Breast epithelium (tissue), 4 donors: ENCODE measurements around the gene TIGD4. TPM values are rescaled to one million over a fixed set of nuclear protein-coding genes. Genes with fewer than 3 reads are reported as not detected.

Experiments
- DNase-seq, 2 donors: peaks; one replicate each; pipeline ENCODE4 v3.0.0-alpha.2; 2019; ENCODE audit warnings: low spot score in 2 of 2
- H3K27ac ChIP-seq, 2 donors: fragments of 200-600 bp; sonication (generic) in 1 of 2; one replicate each; pipeline ENCODE4 v1.5.1; 2016 to 2019; ENCODE audit warnings: mild to moderate bottlenecking in 1 of 2
- H3K27me3 ChIP-seq, 2 donors: fragments of 200-600 bp; sonication (generic) in 1 of 2; one replicate each; pipeline versions ENCODE4 v1.5.1 to v1.6.0; 2017 to 2019; ENCODE audit warnings: control low read depth in 1 of 2, mild to moderate bottlenecking in 1 of 2
- H3K36me3 ChIP-seq: fragments of 200-600 bp; one replicate; pipeline ENCODE4 v1.5.1; 2019
- H3K4me1 ChIP-seq, 2 donors: fragments of 200-600 bp; sonication (generic); one replicate each; pipeline ENCODE4 v1.5.1; 2016 to 2019; ENCODE audit warnings: control low read depth in 1 of 2
- H3K4me3 ChIP-seq, 3 donors: fragments of 200-600 bp; sonication (generic); 1 replicate in 2 of 3; 2 replicates in 1 of 3; pipeline ENCODE4 v1.5.1; 2016 to 2019; ENCODE audit warnings: mild to moderate bottlenecking in 3 of 3, moderate library complexity in 2 of 3
- H3K9me3 ChIP-seq, 2 donors: fragments of 200-600 bp; sonication (generic) in 1 of 2; one replicate each; pipeline ENCODE4 v1.5.1; 2016 to 2019; ENCODE audit warnings: control low read depth in 1 of 2
- POLR2A ChIP-seq: fragments of 450-650 bp; IDR thresholded peaks from one replicate; pipeline ENCODE4 v1.6.1; 2016; ENCODE audit warnings: antibody characterized with exemption, mild to moderate bottlenecking, moderate library complexity
- POLR2AphosphoS5 ChIP-seq, 3 donors: sonication (generic); formaldehyde crosslinking; IDR thresholded peaks; one replicate each; pipeline ENCODE4 v1.6.1; 2017; ENCODE audit warnings: antibody characterized with exemption in 3 of 3
- intact Hi-C: fragments of 100-400 bp; cut with DNase I; formaldehyde crosslinking; loops from one replicate; pipeline ENCODE4 v1.15.1; 2023; ENCODE audit warnings: low total_unique reads
- total RNA-seq, 3 donors: library from RNA; depleted of rRNA; stranded (reverse); fragments of >200 nt; gene quantifications; one replicate each; pipeline ENCODE4 v1.1.0, GENCODE V29; 2016
- TF ChIP-seq, protein P1 (sequence below), 3 donors: fragments of 450-650 bp; IDR thresholded peaks; one replicate each; pipeline ENCODE4 v1.5.1; 2016 to 2017; ENCODE audit warnings: antibody characterized with exemption in 3 of 3, mild to moderate bottlenecking in 3 of 3, moderate library complexity in 3 of 3

The TIGD4 gene
- total RNA-seq, 3 donors from 2014 or later = 0.16 to 1.6 (median 0.66) TPM

DNA sequence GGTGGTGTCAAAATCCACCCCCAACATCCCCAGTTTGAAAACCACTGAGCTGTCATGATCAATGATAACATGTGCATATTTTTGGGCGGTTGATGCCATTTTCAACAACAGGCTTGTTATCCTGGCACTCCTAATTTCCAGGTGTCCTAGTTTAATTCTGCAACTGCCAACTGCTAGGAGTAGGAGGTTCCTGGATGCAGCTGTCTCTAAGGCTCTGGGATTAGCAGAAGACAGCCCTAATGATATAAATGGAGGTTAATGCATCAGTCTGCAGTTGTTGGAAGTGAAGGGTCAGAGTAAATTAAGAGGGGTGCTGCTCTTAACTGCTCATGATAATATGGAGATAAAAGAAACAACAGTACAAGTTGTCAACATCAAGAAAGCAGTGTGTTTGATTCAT is 24.0 kb upstream of the TIGD4 start:
- TF ChIP-seq POLR2A = no peak
- TF ChIP-seq POLR2AphosphoS5 (IDR thresholded peaks at IDR 0.05) = no peak
- TF ChIP-seq, protein P1, sequence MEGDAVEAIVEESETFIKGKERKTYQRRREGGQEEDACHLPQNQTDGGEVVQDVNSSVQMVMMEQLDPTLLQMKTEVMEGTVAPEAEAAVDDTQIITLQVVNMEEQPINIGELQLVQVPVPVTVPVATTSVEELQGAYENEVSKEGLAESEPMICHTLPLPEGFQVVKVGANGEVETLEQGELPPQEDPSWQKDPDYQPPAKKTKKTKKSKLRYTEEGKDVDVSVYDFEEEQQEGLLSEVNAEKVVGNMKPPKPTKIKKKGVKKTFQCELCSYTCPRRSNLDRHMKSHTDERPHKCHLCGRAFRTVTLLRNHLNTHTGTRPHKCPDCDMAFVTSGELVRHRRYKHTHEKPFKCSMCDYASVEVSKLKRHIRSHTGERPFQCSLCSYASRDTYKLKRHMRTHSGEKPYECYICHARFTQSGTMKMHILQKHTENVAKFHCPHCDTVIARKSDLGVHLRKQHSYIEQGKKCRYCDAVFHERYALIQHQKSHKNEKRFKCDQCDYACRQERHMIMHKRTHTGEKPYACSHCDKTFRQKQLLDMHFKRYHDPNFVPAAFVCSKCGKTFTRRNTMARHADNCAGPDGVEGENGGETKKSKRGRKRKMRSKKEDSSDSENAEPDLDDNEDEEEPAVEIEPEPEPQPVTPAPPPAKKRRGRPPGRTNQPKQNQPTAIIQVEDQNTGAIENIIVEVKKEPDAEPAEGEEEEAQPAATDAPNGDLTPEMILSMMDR (IDR thresholded peaks at IDR 0.05) = no peak
- Histone ChIP-seq H3K36me3 (no peaks in the 10 kb centered on the region), H3K4me3 (no peak overlapping the region), H3K27me3 (no peaks in the 10 kb centered on the region), H3K9me3 (no peaks in the 10 kb centered on the region), H3K4me1 (no peaks in the 10 kb centered on the region), H3K27ac (no peak overlapping the region)
- intact Hi-C loops = no loop called here
- no peak for DNase-seq

DNA sequence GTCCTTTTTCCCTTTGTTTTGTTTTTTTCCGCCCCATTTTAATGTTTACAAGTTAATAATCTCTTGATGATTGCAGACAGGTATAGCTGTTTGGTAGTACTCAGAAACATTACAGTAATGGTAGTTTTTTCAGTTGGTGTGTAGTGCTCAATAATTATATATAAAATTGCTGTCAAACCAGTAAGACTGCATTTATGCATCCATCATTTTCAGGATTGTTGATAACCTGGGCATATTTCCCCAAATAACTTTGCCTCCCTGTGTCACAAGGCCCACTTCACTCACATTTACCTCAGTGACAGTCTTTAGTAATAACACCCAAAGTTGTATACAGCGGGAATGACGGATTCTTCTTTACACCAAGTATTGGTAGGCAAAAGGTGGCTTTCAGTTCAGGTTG is 16.4 kb upstream of the TIGD4 start:
- Histone ChIP-seq H3K27me3 (no peaks in the 10 kb centered on the region), H3K36me3 (no peaks in the 10 kb centered on the region), H3K4me1 (no peaks in the 10 kb centered on the region), H3K4me3 (no peak overlapping the region), H3K9me3 (no peaks in the 10 kb centered on the region), H3K27ac (no peak overlapping the region)
- TF ChIP-seq, protein P1 (IDR thresholded peaks at IDR 0.05) = no peak
- TF ChIP-seq POLR2A = no peak
- TF ChIP-seq POLR2AphosphoS5 (IDR thresholded peaks at IDR 0.05) = no peak
- no peak for DNase-seq
- intact Hi-C loops = no loop called here

DNA sequence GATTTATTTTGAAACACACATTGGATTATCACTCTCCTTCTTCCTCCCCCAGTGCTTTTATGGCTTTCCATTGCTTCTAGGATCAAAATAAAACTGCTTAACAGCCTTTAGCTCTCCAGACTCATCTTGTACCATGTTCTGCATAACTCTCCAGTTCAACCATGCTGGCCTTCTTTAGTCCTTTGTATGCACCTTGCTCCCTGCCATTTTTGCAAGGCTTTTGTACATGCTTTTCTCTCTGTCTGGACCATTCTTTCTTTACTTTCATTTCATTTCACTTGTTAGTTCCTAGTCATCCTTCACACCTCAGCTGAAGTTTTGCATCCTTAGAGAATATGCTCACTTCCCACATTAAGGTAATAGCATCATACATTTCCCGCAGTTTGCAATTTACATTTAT is 7.1 kb upstream of the TIGD4 start:
- no peak for DNase-seq
- no peak overlapping the region for H3K27ac ChIP-seq
- TF ChIP-seq, protein P1 (IDR thresholded peaks at IDR 0.05) = no peak
- TF ChIP-seq POLR2AphosphoS5 (IDR thresholded peaks at IDR 0.05) = no peak
- no peak overlapping the region for H3K4me3 ChIP-seq
- no peaks in the 10 kb centered on the region for H3K36me3 ChIP-seq
- no peaks in the 10 kb centered on the region for H3K9me3 ChIP-seq
- H3K4me1 ChIP-seq = peaks cover 0 to 6% of the 10 kb centered on the region in 2 donors
- H3K27me3 ChIP-seq = no peaks in the 10 kb centered on the region
- intact Hi-C loops = no loop called here

DNA sequence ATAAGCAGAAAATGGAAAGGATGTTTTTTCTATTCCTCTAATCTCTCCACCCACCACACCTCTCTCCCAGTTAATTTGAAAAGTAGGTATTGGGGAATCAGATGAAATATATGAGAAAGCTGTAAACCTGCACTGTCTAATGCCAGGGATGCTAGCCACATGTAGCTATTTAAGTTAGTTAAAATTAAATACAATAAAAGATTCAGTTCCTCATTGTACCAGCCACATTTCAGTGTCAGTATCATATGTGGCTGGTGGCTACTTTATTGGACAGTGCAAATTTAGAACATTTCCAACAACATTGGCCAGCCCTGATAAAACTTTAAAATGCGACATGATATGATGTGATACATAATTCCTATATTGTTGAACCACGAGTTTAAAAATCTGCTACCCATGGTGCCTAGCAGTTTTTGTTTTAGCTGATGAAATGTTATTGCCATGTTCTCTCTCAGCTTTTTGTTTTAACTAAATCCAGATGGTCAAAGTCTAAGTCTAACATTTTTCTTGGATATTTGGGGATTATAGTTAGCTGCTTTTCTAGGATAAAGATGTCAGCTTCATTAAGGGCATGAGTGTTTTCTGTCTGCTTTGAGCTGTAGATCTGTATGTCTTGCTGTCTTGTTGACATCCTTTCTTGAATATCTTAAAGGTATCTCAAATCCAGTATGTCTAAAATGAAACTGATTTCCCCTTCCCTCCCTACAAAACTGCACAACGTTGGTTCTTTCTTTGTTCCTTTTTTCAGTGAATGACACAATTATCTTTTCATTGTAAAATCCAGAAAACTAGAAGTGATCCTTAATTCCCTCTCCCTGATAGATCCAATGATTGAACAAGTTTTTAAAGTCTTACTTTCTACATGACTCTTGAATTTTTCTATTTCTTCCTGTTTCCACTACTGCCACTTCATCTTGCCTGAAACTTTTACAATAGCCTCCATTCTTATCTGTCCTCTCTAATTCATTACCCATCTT is 6.4 kb upstream of the TIGD4 start:
- peaks cover 0 to 6% of the 10 kb centered on the region in 2 donors for H3K4me1 ChIP-seq

DNA sequence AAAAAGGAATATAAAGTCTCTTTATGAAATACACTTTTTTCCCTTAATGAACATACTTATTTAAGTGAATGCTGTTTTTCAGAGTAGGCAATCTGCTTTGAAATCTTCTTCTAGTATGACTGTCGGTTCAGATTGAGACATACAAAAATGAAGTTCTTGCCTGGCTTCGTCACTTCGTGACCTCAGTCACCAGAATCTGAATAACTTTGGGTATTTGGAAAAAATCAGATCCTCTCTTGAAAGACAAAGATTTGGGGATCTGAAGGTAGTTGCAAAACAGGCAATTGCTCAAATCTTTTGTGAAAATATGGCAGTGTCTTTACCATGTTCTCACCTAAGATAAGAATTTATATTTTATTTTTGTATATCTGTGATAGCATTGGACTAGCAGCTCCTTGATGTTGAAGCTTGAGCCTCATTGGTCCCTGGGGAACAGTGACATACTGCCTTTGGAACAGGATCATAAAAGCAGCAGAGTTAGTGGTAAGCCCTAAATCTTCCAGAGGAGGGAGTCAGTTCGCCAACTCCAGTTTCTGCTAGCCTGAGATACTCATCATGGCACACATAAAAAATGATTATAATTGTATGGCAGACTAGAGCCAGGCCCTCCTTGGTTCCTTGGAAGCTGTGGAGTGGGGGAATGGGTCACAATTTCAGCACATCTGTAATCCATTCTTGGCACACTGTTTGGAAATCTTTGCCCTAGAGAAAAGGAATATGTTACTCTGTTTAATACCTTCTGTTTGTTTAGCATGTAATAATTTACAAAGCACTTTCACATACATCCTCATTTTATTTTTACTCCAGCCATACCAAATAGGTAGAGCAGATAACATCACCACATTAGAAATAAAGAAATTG is 5.2 kb upstream of the TIGD4 start:
- no peak overlapping the region for H3K4me3 ChIP-seq
- no peaks in the 10 kb centered on the region for H3K9me3 ChIP-seq
- H3K36me3 ChIP-seq = no peaks in the 10 kb centered on the region
- peaks cover 0 to 6% of the 10 kb centered on the region in 2 donors for H3K4me1 ChIP-seq
- H3K27me3 ChIP-seq = no peaks in the 10 kb centered on the region
- DNase-seq = no peak
- TF ChIP-seq POLR2A (no peak), POLR2AphosphoS5 (IDR thresholded peaks at IDR 0.05) (no peak)
- TF ChIP-seq, protein P1 (IDR thresholded peaks at IDR 0.05) = no peak
- H3K27ac ChIP-seq = no peak overlapping the region
- intact Hi-C loops = no loop called here

More for the DNA sequence above, 6.4 kb upstream of the TIGD4 start:
- no peak for TF ChIP-seq POLR2A
- Histone ChIP-seq H3K4me3 (no peak overlapping the region), H3K27ac (no peak overlapping the region), H3K27me3 (no peaks in the 10 kb centered on the region), H3K36me3 (no peaks in the 10 kb centered on the region), H3K9me3 (no peaks in the 10 kb centered on the region)
- intact Hi-C loops = no loop called here
- DNase-seq = no peak
